Neural progenitor cell (in vitro differentiated cells): ENCODE measurements around the gene FARS2.

Experiments
- EZH2 ChIP-seq: fragments of 200-600 bp; sonication (generic); IDR thresholded peaks from 2 replicates; pipeline ENCODE4 v1.6.1; 2017; ENCODE audit warnings: antibody characterized with exemption, mild to moderate bottlenecking, moderate library complexity
- EZH2phosphoT487 ChIP-seq: fragments of 200-600 bp; sonication (generic); IDR thresholded peaks from 2 replicates; pipeline ENCODE4 v1.6.1; 2017; ENCODE audit warnings: antibody characterized with exemption
- TF ChIP-seq, protein P1 (sequence below): fragments of 200-600 bp; sonication (generic); IDR thresholded peaks from 2 replicates; pipeline ENCODE4 v1.5.1; 2017; ENCODE audit warnings: antibody characterized with exemption, mild to moderate bottlenecking

GRCh38 chr6:5464099-5464885 lies 203.0 kb downstream of the FARS2 start:
- TF ChIP-seq EZH2phosphoT487: no peak
- TF ChIP-seq, protein P1, sequence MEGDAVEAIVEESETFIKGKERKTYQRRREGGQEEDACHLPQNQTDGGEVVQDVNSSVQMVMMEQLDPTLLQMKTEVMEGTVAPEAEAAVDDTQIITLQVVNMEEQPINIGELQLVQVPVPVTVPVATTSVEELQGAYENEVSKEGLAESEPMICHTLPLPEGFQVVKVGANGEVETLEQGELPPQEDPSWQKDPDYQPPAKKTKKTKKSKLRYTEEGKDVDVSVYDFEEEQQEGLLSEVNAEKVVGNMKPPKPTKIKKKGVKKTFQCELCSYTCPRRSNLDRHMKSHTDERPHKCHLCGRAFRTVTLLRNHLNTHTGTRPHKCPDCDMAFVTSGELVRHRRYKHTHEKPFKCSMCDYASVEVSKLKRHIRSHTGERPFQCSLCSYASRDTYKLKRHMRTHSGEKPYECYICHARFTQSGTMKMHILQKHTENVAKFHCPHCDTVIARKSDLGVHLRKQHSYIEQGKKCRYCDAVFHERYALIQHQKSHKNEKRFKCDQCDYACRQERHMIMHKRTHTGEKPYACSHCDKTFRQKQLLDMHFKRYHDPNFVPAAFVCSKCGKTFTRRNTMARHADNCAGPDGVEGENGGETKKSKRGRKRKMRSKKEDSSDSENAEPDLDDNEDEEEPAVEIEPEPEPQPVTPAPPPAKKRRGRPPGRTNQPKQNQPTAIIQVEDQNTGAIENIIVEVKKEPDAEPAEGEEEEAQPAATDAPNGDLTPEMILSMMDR: no peak
- TF ChIP-seq EZH2: no peak
